GM19193 (cell line): Measurements from ENCODE around the gene TXNDC5.

ENCODE experiments used
- POLR2A ChIP-seq: IDR thresholded peaks from 4 replicates; pipeline ENCODE4 v1.6.1; 2011; ENCODE audit not compliant: insufficient read depth, insufficient read length; ENCODE audit errors: extremely low read depth

The TXNDC5 gene

DNA sequence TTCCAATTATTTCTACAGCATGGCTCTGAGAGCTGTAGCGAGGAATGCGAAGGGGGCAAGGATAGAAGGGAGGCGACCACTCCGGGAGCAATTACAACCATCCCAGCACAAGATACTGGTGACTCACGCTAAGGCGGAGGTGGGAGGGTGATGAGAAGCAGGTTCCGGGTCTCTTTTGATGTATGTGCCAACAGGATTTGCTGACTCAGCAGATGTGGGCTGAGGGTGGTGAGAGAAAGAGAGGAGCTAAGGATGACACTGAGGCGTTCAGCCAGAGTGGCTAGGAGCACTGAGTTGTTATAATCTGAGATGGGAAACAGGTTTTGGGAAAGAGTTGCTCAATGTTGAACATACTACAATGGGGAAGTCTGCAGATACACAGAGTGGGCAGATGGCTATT, 9.3 kb upstream of the TXNDC5 start:
- no peak for TF ChIP-seq POLR2A

DNA sequence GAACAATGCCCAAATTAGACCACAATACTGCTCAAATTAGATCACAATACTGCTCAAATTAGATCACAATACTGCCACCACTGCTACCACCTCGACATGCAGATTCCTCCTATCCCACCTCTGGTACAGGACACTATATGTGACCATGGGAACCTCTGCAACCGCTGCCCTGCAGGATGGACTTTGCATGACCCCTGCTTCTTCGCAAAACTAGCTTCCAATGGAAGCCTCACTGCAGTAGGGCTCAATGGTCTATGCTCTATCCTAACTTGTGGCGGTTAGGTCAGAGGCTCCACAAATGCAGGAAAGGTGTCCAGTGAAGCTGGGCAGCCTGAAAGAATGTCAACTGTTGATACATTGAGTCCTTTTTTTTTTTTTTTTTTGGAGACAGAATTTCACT, 7.8 kb upstream of the TXNDC5 start:
- no peak for TF ChIP-seq POLR2A

DNA sequence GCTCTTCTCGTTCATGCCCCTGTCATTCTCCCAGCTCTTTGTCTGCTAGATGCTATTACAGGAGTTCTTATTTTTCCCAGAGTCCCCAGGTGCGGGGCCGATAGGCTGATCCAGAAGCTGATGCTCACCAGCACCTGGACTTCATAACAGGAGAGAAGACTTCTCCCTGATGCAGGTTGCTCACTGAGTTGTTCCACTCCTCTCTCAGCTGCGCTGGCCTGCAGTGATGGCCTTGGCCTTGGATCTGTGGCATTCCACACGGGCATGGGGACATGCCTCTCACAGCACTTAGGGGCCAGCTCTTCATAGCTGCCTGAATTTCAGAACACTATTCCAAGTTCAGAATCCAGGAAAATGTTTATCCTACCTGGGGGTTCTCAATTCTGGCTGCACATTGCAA, 7.1 kb upstream of the TXNDC5 start:
- no peak for TF ChIP-seq POLR2A

DNA sequence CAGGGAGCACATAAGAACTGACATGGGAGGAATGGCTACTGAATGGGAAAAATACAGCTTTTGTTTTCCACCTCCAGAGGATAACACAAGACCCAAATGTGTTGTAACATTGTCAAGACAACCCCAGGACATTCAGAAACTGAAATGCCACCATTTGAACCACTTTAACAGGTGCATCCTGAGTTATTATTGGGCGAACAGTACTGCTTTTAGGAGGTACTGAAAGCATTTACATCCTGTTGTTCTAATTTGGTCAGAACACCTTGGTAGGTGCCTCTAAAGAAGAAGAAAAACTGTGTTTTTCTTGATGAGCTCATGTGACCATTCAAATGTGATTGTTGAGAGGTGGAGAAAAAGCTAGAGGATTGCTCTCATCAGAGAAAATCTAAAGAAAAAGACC, 6.4 kb upstream of the TXNDC5 start:
- TF ChIP-seq POLR2A, result no peak

DNA sequence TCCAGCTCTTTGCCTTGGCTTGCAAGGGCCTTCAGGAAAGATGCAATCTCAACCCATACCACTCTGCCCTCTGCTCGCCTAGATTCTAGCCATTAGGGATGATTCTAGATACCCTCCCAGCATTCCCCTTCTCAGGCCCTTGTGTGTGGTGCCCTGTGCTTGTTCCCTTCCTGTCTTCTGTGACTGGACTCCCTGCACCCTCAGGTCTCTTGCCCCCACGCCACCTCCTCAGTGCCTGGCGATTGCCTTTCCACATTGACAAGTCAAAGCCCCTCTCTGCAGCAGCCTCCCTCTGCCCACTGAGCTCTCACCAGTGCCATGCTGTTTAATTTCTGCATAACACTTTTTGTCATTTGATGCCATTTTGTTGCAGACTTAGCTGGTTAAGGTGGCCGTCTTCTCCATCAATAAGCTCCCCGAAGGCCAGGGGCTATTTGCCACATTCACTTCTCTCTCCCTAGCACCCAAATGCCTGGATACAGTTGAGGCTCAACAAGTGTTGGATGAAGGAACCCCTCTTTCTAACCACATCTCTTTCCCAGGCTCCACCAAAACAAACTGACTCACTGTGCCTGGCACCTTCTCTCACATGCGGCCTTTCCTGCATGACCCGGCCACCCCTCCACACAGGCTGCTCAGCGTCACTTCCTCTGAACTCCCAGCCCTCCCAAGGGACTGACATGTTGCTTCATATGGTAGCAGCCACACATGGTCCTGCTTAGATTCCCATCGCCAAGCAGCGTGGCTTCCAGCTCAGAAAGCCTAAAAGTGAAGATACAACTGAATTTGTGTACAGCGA, 4.6 kb upstream of the TXNDC5 start:
- no peak for TF ChIP-seq POLR2A

DNA sequence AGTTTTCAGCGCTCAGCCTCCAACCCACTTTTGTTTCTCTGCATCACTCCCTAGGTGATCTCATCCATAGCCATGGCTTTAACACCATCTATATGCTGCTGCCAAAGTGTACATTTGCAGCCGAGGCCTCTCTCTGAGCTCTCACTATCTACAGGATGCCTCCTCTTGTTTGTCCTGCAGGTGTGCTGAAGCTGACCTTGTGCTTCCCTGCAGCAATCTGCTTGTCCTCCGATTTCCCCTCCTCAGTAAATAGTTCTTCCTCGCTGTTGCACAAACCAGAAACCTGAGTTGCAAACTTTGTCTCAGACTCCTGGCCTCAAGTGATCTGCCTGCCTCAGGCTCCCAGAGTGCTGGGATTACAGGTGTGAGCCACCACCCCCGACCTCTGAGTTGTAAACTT, 3.7 kb upstream of the TXNDC5 start:
- no peak for TF ChIP-seq POLR2A

DNA sequence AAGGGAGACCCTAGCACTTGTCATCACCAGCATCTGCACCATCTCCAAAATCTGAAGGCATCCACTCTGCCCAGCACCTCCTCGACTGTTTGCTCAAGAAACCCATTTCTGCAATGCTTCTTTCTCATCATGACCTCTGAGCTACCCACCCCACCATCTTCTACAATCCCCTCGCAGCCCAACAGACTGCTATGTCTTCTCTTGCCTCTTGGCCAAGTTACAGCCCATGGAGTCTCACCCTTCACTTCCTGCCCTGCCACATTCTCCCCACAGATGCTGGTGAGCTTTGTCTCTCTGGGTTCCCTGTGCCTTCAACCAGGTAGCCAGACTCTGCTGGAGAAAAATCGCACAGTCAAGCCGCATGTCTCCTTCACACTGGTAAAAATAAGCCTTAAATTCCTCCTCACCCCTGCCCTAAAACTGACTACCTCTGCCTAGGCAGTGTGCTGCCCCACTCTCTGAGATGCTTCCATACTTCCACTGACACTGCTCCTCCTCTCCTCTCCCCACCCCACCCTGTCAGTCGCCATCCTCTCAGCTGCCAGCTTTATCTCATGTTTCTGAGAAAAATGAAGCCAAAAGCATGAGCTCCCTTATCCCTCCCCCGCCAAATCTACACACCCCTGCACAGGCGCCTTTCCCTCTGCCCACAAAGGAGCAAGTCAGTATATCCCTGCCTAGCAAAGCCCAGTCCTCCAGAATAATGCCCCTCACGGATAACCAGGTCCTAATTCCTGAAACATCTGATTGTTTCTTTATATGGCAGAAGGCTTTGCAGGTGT, 2.3 kb upstream of the TXNDC5 start:
- no peak for TF ChIP-seq POLR2A

DNA sequence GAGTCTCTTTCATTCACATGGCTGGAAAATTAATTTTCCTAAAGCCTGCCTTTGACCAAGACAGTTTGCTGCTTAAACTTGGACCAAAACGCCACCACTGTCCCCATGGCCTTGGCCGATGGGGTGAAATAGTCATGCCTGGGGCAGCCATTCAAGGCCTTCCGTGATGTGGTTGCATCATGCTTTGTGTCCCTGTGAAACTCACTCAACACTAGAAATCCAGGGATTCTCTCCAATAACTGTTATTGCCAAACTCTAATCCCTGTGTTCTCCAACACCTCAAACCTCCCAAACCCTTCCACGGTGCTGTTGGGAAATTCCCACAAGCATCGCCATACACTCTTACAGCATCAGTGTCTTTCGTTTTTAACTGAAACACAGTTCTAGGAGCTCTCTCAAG, 1.4 kb upstream of the TXNDC5 start:
- TF ChIP-seq POLR2A, result no peak

DNA sequence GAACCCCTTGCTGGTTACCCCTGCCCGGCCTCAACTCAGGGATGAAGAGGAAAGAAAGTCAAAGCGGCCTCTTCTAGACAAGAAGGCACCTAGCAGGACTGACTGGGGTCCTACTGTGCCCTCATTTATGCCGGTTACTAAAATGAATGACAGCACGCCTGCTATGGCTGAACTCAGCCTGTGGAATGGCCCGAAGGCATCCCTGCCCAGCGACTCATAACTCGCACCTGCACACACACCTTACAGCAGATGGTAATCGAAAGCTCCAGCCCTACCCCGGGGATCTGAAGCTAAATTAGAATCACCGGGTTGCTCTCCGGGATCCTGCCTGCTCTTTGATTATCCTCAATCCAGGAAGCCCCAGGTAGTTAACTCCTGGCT, 747 bp upstream of the TXNDC5 start:
- no peak for TF ChIP-seq POLR2A

DNA sequence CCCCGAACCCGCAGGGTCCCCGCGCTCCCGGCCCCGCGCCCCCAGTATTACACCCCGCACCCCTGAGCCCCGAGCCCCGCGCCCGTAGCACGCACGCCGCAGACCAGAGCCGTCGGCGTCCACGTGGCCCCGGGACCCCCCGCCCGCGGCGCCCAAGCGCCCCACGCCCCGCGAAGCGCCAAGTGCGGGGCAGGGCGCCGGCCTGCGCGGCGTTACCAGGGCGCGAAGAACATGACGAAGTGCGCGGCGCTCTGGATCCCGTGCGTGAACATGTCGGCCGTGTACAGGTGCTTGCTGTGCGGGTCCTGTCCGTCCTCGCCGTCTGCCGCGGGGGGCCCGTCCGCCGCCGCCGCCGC, 312 bp downstream of the TXNDC5 start:
- no peak for TF ChIP-seq POLR2A

DNA sequence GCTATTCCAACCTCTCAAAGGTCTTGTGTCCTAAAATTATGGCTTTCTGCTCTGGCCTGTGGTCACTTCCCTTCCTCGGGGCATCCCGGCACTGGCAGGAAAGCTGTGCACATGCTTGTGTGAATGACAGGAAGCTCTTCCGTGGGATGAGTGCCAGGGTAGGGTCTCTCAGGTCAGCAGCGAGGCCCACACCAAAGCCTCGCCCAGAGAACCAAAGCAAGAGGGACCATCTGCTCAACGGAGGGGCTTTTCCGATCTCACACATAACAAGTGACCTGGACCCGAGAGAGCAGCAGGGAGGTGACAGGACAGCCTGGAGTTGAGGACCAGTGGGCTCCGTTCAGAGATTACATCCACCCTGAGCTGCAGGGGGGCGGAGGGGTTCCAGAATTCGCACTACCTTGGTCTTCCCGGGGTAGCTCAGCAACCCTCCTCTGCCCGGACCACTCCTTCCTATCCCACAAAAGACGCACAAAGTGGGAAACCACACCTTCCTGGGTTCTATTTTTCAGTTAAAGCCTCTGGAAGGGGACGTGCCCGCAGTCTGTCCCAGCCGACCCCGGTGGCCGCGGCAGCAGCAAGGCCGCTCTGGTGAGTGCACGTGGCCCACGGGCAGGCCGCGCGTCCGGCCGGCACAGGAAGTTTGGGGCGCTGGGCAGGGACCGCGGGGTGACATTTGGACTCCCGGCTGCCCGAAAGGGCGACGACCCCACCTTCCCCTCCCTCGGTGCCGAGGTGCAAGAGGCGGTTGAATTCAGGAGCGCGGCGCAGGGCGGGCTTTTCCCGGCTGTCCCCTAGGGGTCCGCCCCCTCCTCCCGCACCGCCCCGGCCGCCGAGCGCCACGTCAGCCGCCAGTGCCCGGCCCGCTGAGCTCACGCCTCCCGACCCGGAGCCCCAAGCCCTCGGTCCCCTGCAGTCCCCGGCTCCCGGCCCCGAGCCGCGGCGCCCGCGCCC, 988 bp downstream of the TXNDC5 start:
- TF ChIP-seq POLR2A, result peak; percentile 44

DNA sequence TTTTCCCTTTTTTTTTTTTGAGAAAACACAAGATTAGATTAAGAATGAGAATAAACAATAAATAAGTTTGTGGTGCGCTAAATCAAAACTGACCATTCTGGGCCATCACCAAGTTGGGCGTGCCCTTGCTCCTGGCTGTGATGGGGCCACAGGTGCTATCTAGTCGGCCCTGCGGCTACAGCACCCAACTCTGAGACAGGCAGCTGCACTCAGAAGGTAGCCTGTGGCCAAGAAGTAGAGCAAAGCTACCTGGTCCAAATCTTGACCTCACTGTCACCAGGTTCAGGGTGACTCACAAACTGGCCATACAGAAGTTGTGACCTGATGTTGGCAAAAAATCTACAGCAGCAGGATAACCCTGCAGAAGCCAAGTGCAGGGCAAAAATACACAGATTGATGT, 3.4 kb downstream of the TXNDC5 start:
- no peak for TF ChIP-seq POLR2A

DNA sequence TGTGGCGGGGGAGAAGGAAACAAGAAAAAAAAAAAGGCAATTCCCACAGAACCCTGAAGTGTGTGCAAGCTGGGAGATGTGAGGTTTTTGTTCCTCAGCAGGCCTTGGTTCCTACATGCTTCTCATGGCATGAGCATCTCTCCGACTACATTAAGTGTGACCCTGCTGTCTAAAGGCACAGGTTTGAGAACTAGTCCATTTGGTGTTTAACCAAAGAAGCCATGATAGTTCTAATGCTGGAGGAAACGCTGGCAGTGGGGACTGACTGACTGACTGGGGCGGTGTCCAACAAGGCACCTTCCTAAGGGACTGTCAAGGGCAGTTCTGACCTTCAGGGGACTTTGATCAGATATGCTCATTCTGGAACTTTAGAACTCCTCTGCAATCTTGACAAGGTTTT, 3.8 kb downstream of the TXNDC5 start:
- no peak for TF ChIP-seq POLR2A

DNA sequence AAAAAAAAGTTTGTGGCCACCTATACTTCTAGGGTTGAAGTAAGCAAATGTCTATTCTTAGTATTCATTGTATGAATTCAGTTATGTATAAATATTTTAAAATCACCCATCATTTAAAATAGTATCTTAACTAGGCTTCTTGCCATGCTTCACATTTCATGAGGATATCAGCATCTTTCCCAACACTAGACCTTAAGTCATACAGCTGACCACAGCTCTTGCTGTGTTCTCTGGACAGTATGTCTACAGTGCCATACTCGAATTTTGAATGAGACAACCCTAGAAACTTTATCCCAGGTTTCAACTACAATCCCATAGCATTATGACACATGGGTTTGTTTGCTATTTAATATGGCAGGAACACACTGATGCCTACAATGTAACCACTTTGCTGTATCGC, 5.2 kb downstream of the TXNDC5 start:
- TF ChIP-seq POLR2A, result no peak

DNA sequence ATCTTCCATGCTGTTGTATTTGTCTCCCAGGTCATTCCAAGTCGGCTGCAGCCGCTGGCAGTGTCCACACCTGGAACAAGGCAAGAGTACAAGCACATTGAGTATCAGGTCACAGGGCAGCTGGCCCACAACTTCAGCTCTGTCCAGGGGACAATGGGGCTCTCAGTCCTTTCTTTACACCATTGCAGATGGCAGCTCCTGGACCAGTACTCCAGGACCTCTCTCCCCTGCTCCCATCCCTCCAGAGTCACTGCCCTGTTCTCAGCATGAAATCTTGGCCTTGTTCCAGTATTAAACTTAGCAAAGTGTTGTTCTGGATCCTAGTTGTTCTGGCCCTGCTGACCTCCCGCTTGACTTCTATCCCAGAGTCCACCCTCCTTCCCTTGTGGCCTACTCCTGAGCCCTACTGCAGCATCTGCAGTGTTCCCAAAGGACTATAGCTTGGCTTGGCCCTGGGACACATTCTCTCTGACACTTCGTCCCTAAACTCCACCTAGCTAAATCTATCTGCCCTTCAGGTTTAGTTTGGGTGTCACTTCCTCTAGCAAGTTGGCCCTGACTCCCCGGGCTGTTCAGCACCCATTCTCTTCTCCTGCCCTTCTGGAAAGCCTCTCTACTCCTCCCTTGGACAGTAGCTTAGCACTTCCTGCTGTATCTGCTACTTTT, 5.8 kb downstream of the TXNDC5 start:
- TF ChIP-seq POLR2A, result no peak
